SK-N-SH (cell line): ENCODE results near the gene C1QTNF2. TPM values are rescaled to one million over a fixed set of nuclear protein-coding genes. Genes with fewer than 3 reads are reported as not detected.
A peak's percentile ranks its signal among the peaks of the same experiment; 100 is the strongest.

ENCODE experiments used
- CTCF ChIA-PET: fragments of 300-600, 350-600 bp; formaldehyde crosslinking; extraction: SDS; loops from one replicate; lab custom pipeline; 2021; lab: Yijun Ruan, JAX
- POLR2A ChIA-PET: fragments of 350-600 bp; sonication (Branson Sonifier 250); formaldehyde crosslinking; extraction: SDS; loops from one replicate; lab custom pipeline; 2020; ENCODE audit warnings: antibody characterized with exemption, inconsistent platforms; lab: Yijun Ruan, JAX
- DNase-seq: peaks from one replicate; pipeline ENCODE4 v3.0.0; 2012
- H2AFZ ChIP-seq: fragments of 200-600 bp; sonication (generic); 2 replicates; pipeline ENCODE4 v1.8.1; 2016; ENCODE audit warnings: antibody characterized with exemption, mild to moderate bottlenecking, low read depth
- H3F3A ChIP-seq: fragments of 200-600 bp; sonication (generic); replicated peaks from 2 replicates; pipeline ENCODE3; 2016; ENCODE audit warnings: antibody characterized with exemption, mild to moderate bottlenecking; ENCODE audit not compliant: insufficient read depth
- H3K27ac ChIP-seq, 2 experiments: fragments of 200-500 bp in 1 of 2; fragments of 200-600 bp in 1 of 2; sonication (Bioruptor generic) in 1 of 2; sonication (generic), shearing (Covaris generic) in 1 of 2; 2 replicates each; pipeline versions ENCODE4 v1.5.1 to v1.6.1; 2014 to 2016; ENCODE audit warnings: low read depth in 2 of 2, inconsistent platforms in 1 of 2, low read length in 1 of 2, mild to moderate bottlenecking in 1 of 2, mixed read lengths in 1 of 2
- H3K27me3 ChIP-seq: fragments of 200-600 bp; sonication (generic), shearing (Covaris generic); 2 replicates; pipeline ENCODE4 v1.6.1; 2016; ENCODE audit warnings: mixed run types; ENCODE audit not compliant: insufficient read depth
- H3K36me3 ChIP-seq, 2 experiments: fragments of 200-500 bp in 1 of 2; fragments of 200-600 bp in 1 of 2; sonication (Bioruptor generic) in 1 of 2; sonication (generic) in 1 of 2; replicated peaks in 1 of 2; 2 replicates each; pipeline versions ENCODE3 to v1.5.1; 2014 to 2016; ENCODE audit warnings: low read length in 1 of 2, mild to moderate bottlenecking in 1 of 2; ENCODE audit not compliant: insufficient read depth in 2 of 2, control insufficient read depth in 1 of 2
- H3K4me1 ChIP-seq, 2 experiments: fragments of 200-500 bp in 1 of 2; fragments of 200-600 bp in 1 of 2; sonication (Bioruptor generic) in 1 of 2; sonication (generic), shearing (Covaris generic) in 1 of 2; 2 replicates each; pipeline versions ENCODE4 v1.5.1 to v1.6.1; 2014 to 2016; ENCODE audit warnings: low read depth in 1 of 2, low read length in 1 of 2, mixed run types in 1 of 2; ENCODE audit not compliant: insufficient read depth in 2 of 2, control insufficient read depth in 1 of 2
- H3K4me2 ChIP-seq: fragments of 200-600 bp; sonication (generic), shearing (Covaris generic); 2 replicates; pipeline ENCODE4 v1.6.1; 2017; ENCODE audit warnings: mixed run types
- H3K4me3 ChIP-seq, 2 experiments: fragments of 200-500 bp in 1 of 2; fragments of 200-600 bp in 1 of 2; sonication (Bioruptor generic) in 1 of 2; sonication (generic), shearing (Covaris generic) in 1 of 2; 2 replicates each; pipeline versions ENCODE4 v1.5.1 to v1.8.1; 2014 to 2016; ENCODE audit warnings: low read depth in 2 of 2, inconsistent platforms in 1 of 2, low read length in 1 of 2, mild to moderate bottlenecking in 1 of 2, mixed read lengths in 1 of 2, moderate library complexity in 1 of 2
- H3K79me2 ChIP-seq: fragments of 200-600 bp; sonication (generic); 2 replicates; pipeline ENCODE4 v1.8.1; 2017; ENCODE audit warnings: mild to moderate bottlenecking; ENCODE audit not compliant: insufficient read depth
- H3K9ac ChIP-seq: fragments of 200-600 bp; sonication (generic); 2 replicates; pipeline ENCODE4 v1.6.1; 2017; ENCODE audit warnings: mixed run types
- H3K9me2 ChIP-seq: fragments of 200-600 bp; sonication (generic); 2 replicates; pipeline ENCODE4 v1.6.1; 2017; ENCODE audit warnings: mixed run types
- H3K9me3 ChIP-seq: fragments of 200-600 bp; sonication (generic); 2 replicates; pipeline ENCODE4 v1.6.1; 2017; ENCODE audit warnings: mixed run types, mild to moderate bottlenecking, moderate library complexity
- H4K20me1 ChIP-seq: fragments of 200-600 bp; sonication (generic); 2 replicates; pipeline ENCODE4 v1.6.1; 2017; ENCODE audit warnings: mild to moderate bottlenecking, mixed run types; ENCODE audit not compliant: insufficient read depth
- CHD2 ChIP-seq: fragments of 150-350 bp; IDR thresholded peaks from 2 replicates; pipeline ENCODE4 v1.6.1; 2018; ENCODE audit warnings: low read length; ENCODE audit not compliant: partially characterized antibody
- ELF1 ChIP-seq: IDR thresholded peaks from 2 replicates; pipeline ENCODE4 v1.4.0; 2012
- EP300 ChIP-seq, 2 experiments: IDR thresholded peaks; 2 replicates each; pipeline versions ENCODE4 v1.4.0 to v1.6.1; 2012; ENCODE audit warnings: borderline replicate concordance in 1 of 2, low read depth in 1 of 2, low read length in 1 of 2
- EZH2phosphoT487 ChIP-seq: fragments of 200-600 bp; sonication (generic); IDR thresholded peaks from 2 replicates; pipeline ENCODE4 v1.6.1; 2017; ENCODE audit warnings: low read depth, mixed run types, mild to moderate bottlenecking, antibody characterized with exemption, moderate library complexity, borderline replicate concordance
- FOXJ3 ChIP-seq: sonication (generic); formaldehyde crosslinking; IDR thresholded peaks from 2 replicates; pipeline ENCODE4 v1.5.1; 2020; ENCODE audit warnings: mild to moderate bottlenecking, missing genetic modification reagents
- GABPA ChIP-seq: IDR thresholded peaks from 2 replicates; pipeline ENCODE4 v1.4.0; 2012; ENCODE audit warnings: low read depth, mild to moderate bottlenecking
- NFIC ChIP-seq: IDR thresholded peaks from 2 replicates; pipeline ENCODE4 v1.4.0; 2012; ENCODE audit warnings: borderline replicate concordance
- RCOR1 ChIP-seq: fragments of 150-350 bp; IDR thresholded peaks from 2 replicates; pipeline ENCODE4 v1.6.1; 2017; ENCODE audit warnings: antibody characterized with exemption, low read length
- RFX5 ChIP-seq: IDR thresholded peaks from 2 replicates; pipeline ENCODE4 v1.6.1; 2012; ENCODE audit warnings: mild to moderate bottlenecking, improper control_type of control experiment, low read length
- SIN3A ChIP-seq: IDR thresholded peaks from 2 replicates; pipeline ENCODE4 v1.6.1; 2012; ENCODE audit warnings: low read depth, mild to moderate bottlenecking, low read length, moderate library complexity, borderline replicate concordance
- SMC3 ChIP-seq: IDR thresholded peaks from 2 replicates; pipeline ENCODE4 v1.6.1; 2012; ENCODE audit warnings: low read depth, low read length, improper control_type of control experiment
- TAF1 ChIP-seq: IDR thresholded peaks from 2 replicates; pipeline ENCODE4 v1.6.1; 2012; ENCODE audit warnings: low read depth, mild to moderate bottlenecking, low read length, moderate library complexity, borderline replicate concordance
- TCF12 ChIP-seq: IDR thresholded peaks from 2 replicates; pipeline ENCODE4 v1.4.0; 2012
- TEAD4 ChIP-seq: IDR thresholded peaks from 2 replicates; pipeline ENCODE4 v1.4.0; 2012; ENCODE audit warnings: mild to moderate bottlenecking, borderline replicate concordance; ENCODE audit not compliant: insufficient read depth
- WGBS: methylation state at CpG from one replicate; pipeline ENCODE4 v1.1.6; 2017; ENCODE audit warnings: low lambda C conversion rate; 5-methylcytosine and 5-hydroxymethylcytosine counted together
- polyA plus RNA-seq, 3 experiments: library from polyadenylated mRNA; depleted of rRNA; stranded (reverse); fragments of >200 nt; gene quantifications; 2 replicates each; pipeline ENCODE4 v1.2.3, GENCODE V29; 2012
- TF ChIP-seq, protein P1 (sequence below): IDR thresholded peaks from 2 replicates; pipeline ENCODE4; 2012
- TF ChIP-seq, protein P2 (sequence below): fragments of 200-600 bp; sonication (generic); IDR thresholded peaks from 2 replicates; pipeline ENCODE4 v1.6.1; 2017; ENCODE audit warnings: antibody characterized with exemption, mild to moderate bottlenecking, moderate library complexity
- TF ChIP-seq, protein P3 (sequence below): IDR thresholded peaks from 2 replicates; pipeline ENCODE4 v1.6.1; 2012; ENCODE audit warnings: mild to moderate bottlenecking, low read depth, low read length, moderate library complexity
- TF ChIP-seq, protein P4 (sequence below): IDR thresholded peaks from 2 replicates; pipeline ENCODE4 v1.4.0; 2012; ENCODE audit warnings: low read depth, borderline replicate concordance
- TF ChIP-seq, protein P5 (sequence below): IDR thresholded peaks from 2 replicates; pipeline ENCODE4 v1.4.0; 2012; ENCODE audit warnings: low read depth
- TF ChIP-seq, protein P6 (sequence below): fragments of 150-350 bp; IDR thresholded peaks from 2 replicates; pipeline ENCODE4 v1.6.1; 2017; ENCODE audit warnings: antibody characterized with exemption, low read length, low read depth, borderline replicate concordance

Gene C1QTNF2
- polyA plus RNA-seq, 1 of the 3 experiments (the other 2 are of a cell fraction) = 0.67 TPM

DNA sequence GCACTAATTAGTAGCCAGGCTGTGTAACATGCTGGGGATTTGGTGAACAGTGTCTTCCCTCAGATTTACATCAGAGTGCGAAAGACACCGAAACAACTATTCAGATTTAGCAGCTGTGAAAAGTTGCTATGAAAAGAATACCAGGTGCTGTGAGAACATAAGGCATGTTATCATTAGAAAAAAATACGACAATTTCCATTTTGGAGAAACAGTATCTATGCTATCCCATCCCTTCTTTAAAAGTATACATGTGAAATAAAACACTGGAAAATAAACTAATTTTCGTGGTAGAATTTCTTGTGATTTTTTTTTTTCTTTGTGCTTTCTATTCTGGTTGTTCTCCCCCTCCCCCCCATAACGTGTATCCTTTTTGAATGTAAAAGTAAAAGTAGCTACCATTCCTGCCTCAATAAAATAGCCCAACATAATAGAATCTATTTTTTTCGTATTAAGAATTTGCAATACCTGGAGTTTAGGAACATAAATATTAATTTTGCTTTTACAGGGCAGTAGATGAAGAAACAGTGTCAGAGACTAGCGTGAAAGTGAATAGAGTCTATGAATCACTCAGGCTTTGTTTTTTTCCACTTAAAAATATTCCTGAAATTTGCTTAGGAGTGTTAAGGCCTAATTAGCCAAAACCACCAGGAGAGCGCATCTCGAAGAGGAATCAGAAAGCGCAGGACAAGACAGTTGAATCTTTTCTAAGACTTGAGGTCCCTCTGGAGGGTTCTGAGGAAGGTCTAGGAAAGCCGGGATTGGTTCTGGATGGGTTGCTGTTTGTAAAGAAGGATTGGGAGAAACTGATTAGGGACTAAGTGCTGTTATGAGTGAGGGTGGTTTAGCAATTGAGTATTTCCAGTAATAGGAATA, 49.3 kb upstream of the C1QTNF2 start:
- TF ChIP-seq, protein P1, sequence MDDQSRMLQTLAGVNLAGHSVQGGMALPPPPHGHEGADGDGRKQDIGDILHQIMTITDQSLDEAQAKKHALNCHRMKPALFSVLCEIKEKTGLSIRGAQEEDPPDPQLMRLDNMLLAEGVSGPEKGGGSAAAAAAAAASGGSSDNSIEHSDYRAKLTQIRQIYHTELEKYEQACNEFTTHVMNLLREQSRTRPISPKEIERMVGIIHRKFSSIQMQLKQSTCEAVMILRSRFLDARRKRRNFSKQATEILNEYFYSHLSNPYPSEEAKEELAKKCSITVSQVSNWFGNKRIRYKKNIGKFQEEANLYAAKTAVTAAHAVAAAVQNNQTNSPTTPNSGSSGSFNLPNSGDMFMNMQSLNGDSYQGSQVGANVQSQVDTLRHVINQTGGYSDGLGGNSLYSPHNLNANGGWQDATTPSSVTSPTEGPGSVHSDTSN = no peak
- TF ChIP-seq RCOR1 (no peak), ELF1 (no peak), TAF1 (no peak), RFX5 (no peak), NFIC (no peak), TCF12 (no peak), SMC3 (no peak), EP300 (IDR thresholded peaks at IDR 0.05; ENCODE audit: borderline replicate concordance in 1 of 2, low read depth in 1 of 2, low read length in 1 of 2) (no peak), GABPA (no peak), SIN3A (no peak), EZH2phosphoT487 (no peak), FOXJ3 (CRISPR knock-in tag) (no peak), CHD2 (no peak), TEAD4 (no peak)
- TF ChIP-seq, protein P2, sequence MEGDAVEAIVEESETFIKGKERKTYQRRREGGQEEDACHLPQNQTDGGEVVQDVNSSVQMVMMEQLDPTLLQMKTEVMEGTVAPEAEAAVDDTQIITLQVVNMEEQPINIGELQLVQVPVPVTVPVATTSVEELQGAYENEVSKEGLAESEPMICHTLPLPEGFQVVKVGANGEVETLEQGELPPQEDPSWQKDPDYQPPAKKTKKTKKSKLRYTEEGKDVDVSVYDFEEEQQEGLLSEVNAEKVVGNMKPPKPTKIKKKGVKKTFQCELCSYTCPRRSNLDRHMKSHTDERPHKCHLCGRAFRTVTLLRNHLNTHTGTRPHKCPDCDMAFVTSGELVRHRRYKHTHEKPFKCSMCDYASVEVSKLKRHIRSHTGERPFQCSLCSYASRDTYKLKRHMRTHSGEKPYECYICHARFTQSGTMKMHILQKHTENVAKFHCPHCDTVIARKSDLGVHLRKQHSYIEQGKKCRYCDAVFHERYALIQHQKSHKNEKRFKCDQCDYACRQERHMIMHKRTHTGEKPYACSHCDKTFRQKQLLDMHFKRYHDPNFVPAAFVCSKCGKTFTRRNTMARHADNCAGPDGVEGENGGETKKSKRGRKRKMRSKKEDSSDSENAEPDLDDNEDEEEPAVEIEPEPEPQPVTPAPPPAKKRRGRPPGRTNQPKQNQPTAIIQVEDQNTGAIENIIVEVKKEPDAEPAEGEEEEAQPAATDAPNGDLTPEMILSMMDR = no peak
- TF ChIP-seq, protein P3, sequence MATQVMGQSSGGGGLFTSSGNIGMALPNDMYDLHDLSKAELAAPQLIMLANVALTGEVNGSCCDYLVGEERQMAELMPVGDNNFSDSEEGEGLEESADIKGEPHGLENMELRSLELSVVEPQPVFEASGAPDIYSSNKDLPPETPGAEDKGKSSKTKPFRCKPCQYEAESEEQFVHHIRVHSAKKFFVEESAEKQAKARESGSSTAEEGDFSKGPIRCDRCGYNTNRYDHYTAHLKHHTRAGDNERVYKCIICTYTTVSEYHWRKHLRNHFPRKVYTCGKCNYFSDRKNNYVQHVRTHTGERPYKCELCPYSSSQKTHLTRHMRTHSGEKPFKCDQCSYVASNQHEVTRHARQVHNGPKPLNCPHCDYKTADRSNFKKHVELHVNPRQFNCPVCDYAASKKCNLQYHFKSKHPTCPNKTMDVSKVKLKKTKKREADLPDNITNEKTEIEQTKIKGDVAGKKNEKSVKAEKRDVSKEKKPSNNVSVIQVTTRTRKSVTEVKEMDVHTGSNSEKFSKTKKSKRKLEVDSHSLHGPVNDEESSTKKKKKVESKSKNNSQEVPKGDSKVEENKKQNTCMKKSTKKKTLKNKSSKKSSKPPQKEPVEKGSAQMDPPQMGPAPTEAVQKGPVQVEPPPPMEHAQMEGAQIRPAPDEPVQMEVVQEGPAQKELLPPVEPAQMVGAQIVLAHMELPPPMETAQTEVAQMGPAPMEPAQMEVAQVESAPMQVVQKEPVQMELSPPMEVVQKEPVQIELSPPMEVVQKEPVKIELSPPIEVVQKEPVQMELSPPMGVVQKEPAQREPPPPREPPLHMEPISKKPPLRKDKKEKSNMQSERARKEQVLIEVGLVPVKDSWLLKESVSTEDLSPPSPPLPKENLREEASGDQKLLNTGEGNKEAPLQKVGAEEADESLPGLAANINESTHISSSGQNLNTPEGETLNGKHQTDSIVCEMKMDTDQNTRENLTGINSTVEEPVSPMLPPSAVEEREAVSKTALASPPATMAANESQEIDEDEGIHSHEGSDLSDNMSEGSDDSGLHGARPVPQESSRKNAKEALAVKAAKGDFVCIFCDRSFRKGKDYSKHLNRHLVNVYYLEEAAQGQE = no peak
- TF ChIP-seq, protein P4, sequence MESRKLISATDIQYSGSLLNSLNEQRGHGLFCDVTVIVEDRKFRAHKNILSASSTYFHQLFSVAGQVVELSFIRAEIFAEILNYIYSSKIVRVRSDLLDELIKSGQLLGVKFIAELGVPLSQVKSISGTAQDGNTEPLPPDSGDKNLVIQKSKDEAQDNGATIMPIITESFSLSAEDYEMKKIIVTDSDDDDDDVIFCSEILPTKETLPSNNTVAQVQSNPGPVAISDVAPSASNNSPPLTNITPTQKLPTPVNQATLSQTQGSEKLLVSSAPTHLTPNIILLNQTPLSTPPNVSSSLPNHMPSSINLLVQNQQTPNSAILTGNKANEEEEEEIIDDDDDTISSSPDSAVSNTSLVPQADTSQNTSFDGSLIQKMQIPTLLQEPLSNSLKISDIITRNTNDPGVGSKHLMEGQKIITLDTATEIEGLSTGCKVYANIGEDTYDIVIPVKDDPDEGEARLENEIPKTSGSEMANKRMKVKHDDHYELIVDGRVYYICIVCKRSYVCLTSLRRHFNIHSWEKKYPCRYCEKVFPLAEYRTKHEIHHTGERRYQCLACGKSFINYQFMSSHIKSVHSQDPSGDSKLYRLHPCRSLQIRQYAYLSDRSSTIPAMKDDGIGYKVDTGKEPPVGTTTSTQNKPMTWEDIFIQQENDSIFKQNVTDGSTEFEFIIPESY = no peak
- TF ChIP-seq, protein P5, sequence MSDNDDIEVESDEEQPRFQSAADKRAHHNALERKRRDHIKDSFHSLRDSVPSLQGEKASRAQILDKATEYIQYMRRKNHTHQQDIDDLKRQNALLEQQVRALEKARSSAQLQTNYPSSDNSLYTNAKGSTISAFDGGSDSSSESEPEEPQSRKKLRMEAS = no peak
- TF ChIP-seq, protein P6, sequence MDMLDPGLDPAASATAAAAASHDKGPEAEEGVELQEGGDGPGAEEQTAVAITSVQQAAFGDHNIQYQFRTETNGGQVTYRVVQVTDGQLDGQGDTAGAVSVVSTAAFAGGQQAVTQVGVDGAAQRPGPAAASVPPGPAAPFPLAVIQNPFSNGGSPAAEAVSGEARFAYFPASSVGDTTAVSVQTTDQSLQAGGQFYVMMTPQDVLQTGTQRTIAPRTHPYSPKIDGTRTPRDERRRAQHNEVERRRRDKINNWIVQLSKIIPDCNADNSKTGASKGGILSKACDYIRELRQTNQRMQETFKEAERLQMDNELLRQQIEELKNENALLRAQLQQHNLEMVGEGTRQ = no peak
- Histone ChIP-seq H3K9me2 (no peaks in the 10 kb centered on the region), H3K4me3 (peak overlapping the region; percentile 76 to 100), H3K79me2 (peaks cover 70% of the 10 kb centered on the region), H3K9ac (peak overlapping the region; percentile 90), H3K36me3 (peaks cover under 1 to 19% of the 10 kb centered on the region in 2 experiments), H2AFZ (peak overlapping the region; percentile 81), H3K27me3 (no peaks in the 10 kb centered on the region), H3K27ac (peak overlapping the region; percentile 91), H3K4me1 (peaks cover 10 to 25% of the 10 kb centered on the region in 2 experiments; a peak in 3 of 4 replicates), H4K20me1 (no peaks in the 10 kb centered on the region), H3K4me2 (peak overlapping the region; percentile 58), H3K9me3 (no peaks in the 10 kb centered on the region), H3F3A (peaks cover 12% of the 10 kb centered on the region)
- 45% methylated on average over 11 of the region's 11 CpGs for WGBS
- DNase-seq = no peak
- ChIA-PET CTCF (interaction anchor here (0.6 to 13.8 kb wide), 6 partner anchors 8 to 592 kb away, joined by 3 to 177 read pairs (median 4); no protein-coding TSS in a partner anchor), POLR2A (interaction anchor here (0.6 to 1.5 kb wide), 3 partner anchors 14 to 452 kb away, joined by 4 read pairs; no protein-coding TSS in a partner anchor)
